GM23338 (cell line): ENCODE measurements around the gene PPFIA1. TPM values are rescaled to one million over a fixed set of nuclear protein-coding genes. Genes with fewer than 3 reads are reported as not detected.

Source experiments
- ATAC-seq: fragments of 200-7000 bp; cut with Tn5 transposase; 3 replicates; pipeline ENCODE4 v1.9.1; 2020
- DNase-seq: peaks from one replicate; pipeline ENCODE4 v3.0.0-alpha.2; 2015; ENCODE audit warnings: low spot score
- H2AFZ ChIP-seq: fragments of 200-600 bp; sonication (generic); 2 replicates; pipeline ENCODE4 v1.8.0; 2016; ENCODE audit warnings: antibody characterized with exemption, mild to moderate bottlenecking, moderate library complexity
- H3F3A ChIP-seq: fragments of 200-600 bp; sonication (generic); replicated peaks from 2 replicates; pipeline ENCODE4 v1.8.0; 2017; ENCODE audit warnings: antibody characterized with exemption, mixed run types, low read depth
- H3K27ac ChIP-seq: fragments of 200-600 bp; sonication (generic); 2 replicates; pipeline ENCODE4 v1.6.1; 2016; ENCODE audit warnings: low read depth
- H3K27me3 ChIP-seq: fragments of 200-600 bp; sonication (generic); 2 replicates; pipeline ENCODE4 v1.8.0; 2016; ENCODE audit warnings: mild to moderate bottlenecking, mixed run types, moderate library complexity; ENCODE audit not compliant: insufficient read depth
- H3K36me3 ChIP-seq: fragments of 200-600 bp; sonication (generic); 2 replicates; pipeline ENCODE4 v1.8.0; 2016; ENCODE audit warnings: mild to moderate bottlenecking; ENCODE audit not compliant: insufficient read depth
- H3K4me1 ChIP-seq: fragments of 200-600 bp; sonication (generic); 2 replicates; pipeline ENCODE4 v1.8.0; 2016; ENCODE audit warnings: mild to moderate bottlenecking, moderate library complexity; ENCODE audit not compliant: insufficient read depth
- H3K4me2 ChIP-seq: fragments of 200-600 bp; sonication (generic); 2 replicates; pipeline ENCODE4 v1.7.1; 2017; ENCODE audit warnings: mixed run types
- H3K4me3 ChIP-seq: fragments of 200-600 bp; sonication (generic); 2 replicates; pipeline ENCODE4 v1.6.1; 2016; ENCODE audit warnings: mixed run types
- H3K79me2 ChIP-seq: fragments of 200-600 bp; sonication (generic); replicated peaks from 2 replicates; pipeline ENCODE4 v1.8.0; 2017; ENCODE audit warnings: mild to moderate bottlenecking; ENCODE audit not compliant: insufficient read depth
- H3K9me2 ChIP-seq: fragments of 200-600 bp; sonication (generic); 2 replicates; pipeline ENCODE4 v1.8.0; 2017; ENCODE audit not compliant: insufficient read depth
- H4K20me1 ChIP-seq: fragments of 200-600 bp; sonication (generic); replicated peaks from 2 replicates; pipeline ENCODE4 v1.8.0; 2017; ENCODE audit warnings: mild to moderate bottlenecking; ENCODE audit not compliant: insufficient read depth
- H3K27ac Mint-ChIP-seq: 2 replicates; pipeline ENCODE4 v1.8.0; 2020; ENCODE audit warnings: inconsistent platforms, mild to moderate bottlenecking, moderate library complexity, mixed read lengths
- H3K27me3 Mint-ChIP-seq: 3 replicates; pipeline ENCODE4 v1.8.0; 2022; ENCODE audit warnings: low read depth, mild to moderate bottlenecking, moderate library complexity, mixed read lengths, inconsistent platforms; ENCODE audit not compliant: insufficient read depth, poor library complexity
- H3K36me3 Mint-ChIP-seq: 3 replicates; pipeline ENCODE4 v1.8.0; 2021; ENCODE audit warnings: low read depth, mild to moderate bottlenecking, inconsistent platforms, moderate library complexity, mixed read lengths
- H3K4me1 Mint-ChIP-seq: 3 replicates; pipeline ENCODE4 v1.8.0; 2020; ENCODE audit warnings: mild to moderate bottlenecking, inconsistent platforms, mixed read lengths
- H3K4me3 Mint-ChIP-seq: 3 replicates; pipeline ENCODE4 v1.8.0; 2021; ENCODE audit warnings: moderate library complexity, mild to moderate bottlenecking, inconsistent platforms, mixed read lengths
- H3K9me3 Mint-ChIP-seq: 3 replicates; pipeline ENCODE4 v1.8.0; 2020; ENCODE audit warnings: moderate library complexity, mild to moderate bottlenecking, inconsistent platforms, mixed read lengths
- CREB1 ChIP-seq: fragments of 250-450 bp; sonication (Bioruptor Pico); IDR thresholded peaks from 2 replicates; pipeline ENCODE4 v1.5.0; 2020; ENCODE audit warnings: low read depth, mild to moderate bottlenecking, moderate library complexity
- CTCF ChIP-seq, 2 experiments: fragments of 200-600 bp in 1 of 2; sonication (generic) in 1 of 2; conservative IDR thresholded peaks; 2 replicates each; pipeline versions ENCODE4 v1.5.1 to v1.6.1; 2016 to 2017; ENCODE audit warnings: antibody characterized with exemption in 2 of 2, low read depth in 2 of 2, mild to moderate bottlenecking in 2 of 2, moderate library complexity in 1 of 2
- ETS1 ChIP-seq: IDR thresholded peaks from 2 replicates; pipeline ENCODE4 v1.6.1; 2016; ENCODE audit warnings: antibody characterized with exemption
- EZH2 ChIP-seq: fragments of 200-600 bp; sonication (generic); IDR thresholded peaks from one replicate; pipeline ENCODE4 v1.8.0; 2017; ENCODE audit warnings: antibody characterized with exemption, mild to moderate bottlenecking, low read depth; ENCODE audit not compliant: unreplicated experiment
- EZH2phosphoT487 ChIP-seq: fragments of 200-600 bp; sonication (generic); IDR thresholded peaks from one replicate; pipeline ENCODE4 v1.8.1; 2018; ENCODE audit warnings: antibody characterized with exemption; ENCODE audit not compliant: unreplicated experiment
- JUNB ChIP-seq: IDR thresholded peaks from one replicate; pipeline ENCODE4 v1.6.1; 2016; ENCODE audit warnings: antibody characterized with exemption; ENCODE audit not compliant: unreplicated experiment
- NANOG ChIP-seq: IDR thresholded peaks from 2 replicates; pipeline ENCODE4 v1.6.1; 2016; ENCODE audit warnings: antibody characterized with exemption, borderline replicate concordance
- POLR2AphosphoS5 ChIP-seq: IDR thresholded peaks from 2 replicates; pipeline ENCODE4 v1.6.1; 2016; ENCODE audit warnings: antibody characterized with exemption, low read depth
- REST ChIP-seq: IDR thresholded peaks from one replicate; pipeline ENCODE4 v1.6.1; 2018; ENCODE audit warnings: antibody characterized with exemption; ENCODE audit not compliant: unreplicated experiment
- STAT1 ChIP-seq: IDR thresholded peaks from one replicate; pipeline ENCODE4 v1.6.1; 2016; ENCODE audit warnings: antibody characterized with exemption; ENCODE audit not compliant: unreplicated experiment
- ZNF114 ChIP-seq: fragments of 250-450 bp; sonication (Bioruptor Pico); IDR thresholded peaks from 2 replicates; pipeline ENCODE4 v1.5.0; 2020; ENCODE audit warnings: mild to moderate bottlenecking, moderate library complexity
- ZNF331 ChIP-seq: fragments of 250-450 bp; sonication (Bioruptor Pico); IDR thresholded peaks from 2 replicates; pipeline ENCODE4 v1.5.0; 2020; ENCODE audit warnings: low read depth, mild to moderate bottlenecking, moderate library complexity
- ZNF462 ChIP-seq: fragments of 250-450 bp; sonication (Bioruptor Pico); IDR thresholded peaks from 2 replicates; pipeline ENCODE4 v1.5.0; 2020; ENCODE audit warnings: mild to moderate bottlenecking, moderate library complexity
- polyA plus RNA-seq: library from polyadenylated mRNA; unstranded; fragments of >200 nt; fragmentation: Nextera tagmentation; extraction: Ambion mirVana; gene quantifications from 2 replicates; pipeline ENCODE4 v1.2.1, GENCODE V29; 2016
- total RNA-seq: library from RNA; depleted of rRNA; stranded (reverse); fragments of >200 nt; shearing (Covaris generic); gene quantifications from 2 replicates; pipeline ENCODE4 v1.2.3, GENCODE V29; 2014

The PPFIA1 gene
- total and polyA plus RNA-seq, 2 experiments from 2014 or later: 41.7 to 62.0 TPM

- Mint-ChIP-seq H3K27me3 (peaks cover 7% of the 10 kb centered on the region), H3K27ac (no peak overlapping the region), H3K4me1 (no peaks in the 10 kb centered on the region), H3K4me3 (no peak overlapping the region), H3K9me3 (peaks cover under 1% of the 10 kb centered on the region; the same call in 1 of the 3 replicates), H3K36me3 (peaks cover 70% of the 10 kb centered on the region)
- H3K9me2 ChIP-seq: no peaks in the 10 kb centered on the region
- H3K27ac ChIP-seq: no peak overlapping the region
- H3K79me2 ChIP-seq: peaks cover 89% of the 10 kb centered on the region
- ATAC-seq (no peak), DNase-seq (no peak)
- H3K4me2 ChIP-seq: no peak overlapping the region
- no peaks in the 10 kb centered on the region for H3F3A ChIP-seq
- no peak overlapping the region for H3K4me3 ChIP-seq
- H2AFZ ChIP-seq: no peak overlapping the region
- TF ChIP-seq POLR2AphosphoS5: no peak
- TF ChIP-seq STAT1: no peak
- no peak for TF ChIP-seq ZNF331 (CRISPR knock-in tag)
- TF ChIP-seq NANOG: no peak
- no peak for TF ChIP-seq ETS1
- TF ChIP-seq ZNF114 (CRISPR knock-in tag): no peak
- TF ChIP-seq EZH2phosphoT487: no peak
- TF ChIP-seq CREB1: no peak
- no peak for TF ChIP-seq EZH2
- no peak for TF ChIP-seq ZNF462 (CRISPR knock-in tag)
- no peak for TF ChIP-seq CTCF (conservative IDR thresholded peaks at IDR 0.05; ENCODE audit: low read depth in 2 of 2)
- no peak for TF ChIP-seq JUNB
- no peak for TF ChIP-seq REST
- no peaks in the 10 kb centered on the region for H3K4me1 ChIP-seq
- H3K27me3 ChIP-seq: no peaks in the 10 kb centered on the region
- H3K36me3 ChIP-seq: peaks cover 43% of the 10 kb centered on the region
- peaks cover 43% of the 10 kb centered on the region for H4K20me1 ChIP-seq
Observed at GRCh38 chr11:70288721-70289120, 18.2 kb downstream of the PPFIA1 start.
